ENCODE results near the gene TUBA1C.

GRCh38 chr12:49260166-49260565 is 4.7 kb upstream of the TUBA1C start:
- TF ChIP-seq CTCF (IDR thresholded peaks at IDR 0.05) = no peak
- TF ChIP-seq POLR2A (IDR thresholded peaks at IDR 0.05) = no peak
